Measurements from ENCODE around the gene BST1.

BST1 gene

DNA sequence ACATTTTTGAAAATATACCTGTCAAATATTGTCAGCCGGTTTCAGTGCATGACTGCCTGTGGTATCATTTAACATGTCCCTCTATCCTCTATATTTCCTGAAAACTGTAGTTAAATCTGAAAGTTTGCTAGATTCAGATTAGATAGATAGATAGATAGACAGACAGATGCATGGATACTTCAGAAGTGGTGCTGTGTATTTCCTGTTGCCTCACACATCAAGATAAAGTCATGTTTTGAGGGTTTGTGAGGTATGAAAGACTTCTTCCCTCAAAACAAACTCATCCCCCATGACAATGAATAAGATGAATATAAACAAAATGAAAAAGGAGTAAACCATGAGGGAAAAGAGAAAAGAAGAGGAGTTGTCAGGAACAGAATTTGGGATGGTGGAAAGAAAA, 6.0 kb upstream of the BST1 start:
- no peak for TF ChIP-seq CTCF (IDR thresholded peaks at IDR 0.05; ENCODE audit: poor library complexity, severe bottlenecking)
- Histone ChIP-seq H3K36me3 (ENCODE audit: low read depth) (no peaks in the 10 kb centered on the region), H3K4me3 (ENCODE audit: severe bottlenecking) (no peak overlapping the region), H3K9me3 (ENCODE audit: severe bottlenecking) (no peaks in the 10 kb centered on the region), H3K27ac (ENCODE audit: poor library complexity, severe bottlenecking) (no peak overlapping the region), H3K27me3 (ENCODE audit: insufficient read depth, poor library complexity, severe bottlenecking) (no peaks in the 10 kb centered on the region), H3K4me1 (ENCODE audit: insufficient read depth, poor library complexity, severe bottlenecking) (peaks cover 23% of the 10 kb centered on the region)
- ATAC-seq (ENCODE audit: low read depth): no peak
- no peak for DNase-seq (ENCODE audit: low spot score)

GRCh38 chr4:15703439-15703838, 574 bp downstream of the BST1 start:
- H3K9me3 ChIP-seq (ENCODE audit: severe bottlenecking): no peaks in the 10 kb centered on the region
- H3K4me3 ChIP-seq (ENCODE audit: severe bottlenecking): no peak overlapping the region
- no peaks in the 10 kb centered on the region for H3K36me3 ChIP-seq (ENCODE audit: low read depth)
- H3K4me1 ChIP-seq (ENCODE audit: insufficient read depth, poor library complexity, severe bottlenecking): no peaks in the 10 kb centered on the region
- DNase-seq (ENCODE audit: low spot score): no peak
- no peak for ATAC-seq (ENCODE audit: low read depth)
- no peak overlapping the region for H3K27ac ChIP-seq (ENCODE audit: poor library complexity, severe bottlenecking)
- no peaks in the 10 kb centered on the region for H3K27me3 ChIP-seq (ENCODE audit: insufficient read depth, poor library complexity, severe bottlenecking)
- TF ChIP-seq CTCF (IDR thresholded peaks at IDR 0.05; ENCODE audit: poor library complexity, severe bottlenecking): no peak

- Histone ChIP-seq H3K9me3 (ENCODE audit: severe bottlenecking) (no peaks in the 10 kb centered on the region), H3K4me1 (ENCODE audit: insufficient read depth, poor library complexity, severe bottlenecking) (no peaks in the 10 kb centered on the region), H3K36me3 (ENCODE audit: low read depth) (no peaks in the 10 kb centered on the region), H3K4me3 (ENCODE audit: severe bottlenecking) (no peak overlapping the region), H3K27ac (ENCODE audit: poor library complexity, severe bottlenecking) (no peak overlapping the region), H3K27me3 (ENCODE audit: insufficient read depth, poor library complexity, severe bottlenecking) (no peaks in the 10 kb centered on the region)
- no peak for TF ChIP-seq CTCF (IDR thresholded peaks at IDR 0.05; ENCODE audit: poor library complexity, severe bottlenecking)
- ATAC-seq (ENCODE audit: low read depth) (no peak), DNase-seq (ENCODE audit: low spot score) (no peak)
Measured at GRCh38 chr4:15704129-15704528, 1.3 kb downstream of the BST1 start.

- no peak overlapping the region for H3K4me3 ChIP-seq (ENCODE audit: severe bottlenecking)
- H3K4me1 ChIP-seq (ENCODE audit: insufficient read depth, poor library complexity, severe bottlenecking): no peaks in the 10 kb centered on the region
- DNase-seq (ENCODE audit: low spot score): no peak
- no peak for ATAC-seq (ENCODE audit: low read depth)
- H3K36me3 ChIP-seq (ENCODE audit: low read depth): no peaks in the 10 kb centered on the region
- no peaks in the 10 kb centered on the region for H3K27me3 ChIP-seq (ENCODE audit: insufficient read depth, poor library complexity, severe bottlenecking)
- H3K9me3 ChIP-seq (ENCODE audit: severe bottlenecking): no peaks in the 10 kb centered on the region
- H3K27ac ChIP-seq (ENCODE audit: poor library complexity, severe bottlenecking): no peak overlapping the region
- no peak for TF ChIP-seq CTCF (IDR thresholded peaks at IDR 0.05; ENCODE audit: poor library complexity, severe bottlenecking)
Measured at GRCh38 chr4:15706646-15707362, 3.9 kb downstream of the BST1 start.

DNA sequence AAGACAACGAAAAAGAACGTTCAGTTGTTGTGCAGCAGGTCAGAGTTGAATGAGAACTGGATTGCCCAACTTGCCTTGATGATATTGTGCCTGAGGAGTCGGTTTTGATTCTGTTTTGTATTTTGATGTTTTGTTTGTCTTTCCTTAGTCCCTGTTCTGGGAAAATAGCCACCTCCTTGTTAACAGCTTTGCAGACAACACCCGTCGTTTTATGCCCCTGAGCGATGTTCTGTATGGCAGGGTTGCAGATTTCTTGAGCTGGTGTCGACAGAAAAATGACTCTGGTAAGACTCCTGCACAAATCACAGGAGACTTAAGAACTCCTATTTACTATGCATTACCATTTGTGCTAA, 4.5 kb downstream of the BST1 start:
- no peaks in the 10 kb centered on the region for H3K27me3 ChIP-seq (ENCODE audit: insufficient read depth, poor library complexity, severe bottlenecking)
- TF ChIP-seq CTCF (IDR thresholded peaks at IDR 0.05; ENCODE audit: poor library complexity, severe bottlenecking): no peak
- no peak for DNase-seq (ENCODE audit: low spot score)
- no peaks in the 10 kb centered on the region for H3K4me1 ChIP-seq (ENCODE audit: insufficient read depth, poor library complexity, severe bottlenecking)
- no peak overlapping the region for H3K27ac ChIP-seq (ENCODE audit: poor library complexity, severe bottlenecking)
- no peaks in the 10 kb centered on the region for H3K36me3 ChIP-seq (ENCODE audit: low read depth)
- ATAC-seq (ENCODE audit: low read depth): no peak
- H3K9me3 ChIP-seq (ENCODE audit: severe bottlenecking): no peaks in the 10 kb centered on the region
- no peak overlapping the region for H3K4me3 ChIP-seq (ENCODE audit: severe bottlenecking)

Data from RWPE2 (cell line).